Measurements from ENCODE around the gene MN1.

MN1 gene

GRCh38 chr22:27724157-27724556 is 77.4 kb downstream of the MN1 start:
- Histone ChIP-seq H3K4me3 (ENCODE audit: low read depth, low read length) (no peak overlapping the region), H3K4me1 (ENCODE audit: control insufficient read depth, insufficient read depth, low read length) (peaks cover 22% of the 10 kb centered on the region), H3K36me3 (ENCODE audit: control insufficient read depth, insufficient read depth, low read length) (no peaks in the 10 kb centered on the region), H3K27me3 (ENCODE audit: control insufficient read depth, insufficient read depth, low read length) (no peaks in the 10 kb centered on the region), H3K9ac (ENCODE audit: low read depth, low read length) (no peak overlapping the region), H3K9me3 (ENCODE audit: control insufficient read depth, insufficient read depth, low read length) (no peaks in the 10 kb centered on the region)

- H3K36me3 ChIP-seq (ENCODE audit: control insufficient read depth, insufficient read depth, low read length) = no peaks in the 10 kb centered on the region
- H3K4me3 ChIP-seq (ENCODE audit: low read depth, low read length) = no peak overlapping the region
- H3K9ac ChIP-seq (ENCODE audit: low read depth, low read length) = no peak overlapping the region
- H3K27me3 ChIP-seq (ENCODE audit: control insufficient read depth, insufficient read depth, low read length) = no peaks in the 10 kb centered on the region
- peaks cover 22% of the 10 kb centered on the region for H3K4me1 ChIP-seq (ENCODE audit: control insufficient read depth, insufficient read depth, low read length)
- H3K9me3 ChIP-seq (ENCODE audit: control insufficient read depth, insufficient read depth, low read length) = no peaks in the 10 kb centered on the region
These were observed 77.8 kb downstream of the MN1 start for GRCh38 chr22:27723708-27724107.

- peaks cover 27% of the 10 kb centered on the region for H3K4me1 ChIP-seq (ENCODE audit: control insufficient read depth, insufficient read depth, low read length)
These were observed 78.4 kb downstream of the MN1 start for GRCh38 chr22:27723158-27723557.

DNA sequence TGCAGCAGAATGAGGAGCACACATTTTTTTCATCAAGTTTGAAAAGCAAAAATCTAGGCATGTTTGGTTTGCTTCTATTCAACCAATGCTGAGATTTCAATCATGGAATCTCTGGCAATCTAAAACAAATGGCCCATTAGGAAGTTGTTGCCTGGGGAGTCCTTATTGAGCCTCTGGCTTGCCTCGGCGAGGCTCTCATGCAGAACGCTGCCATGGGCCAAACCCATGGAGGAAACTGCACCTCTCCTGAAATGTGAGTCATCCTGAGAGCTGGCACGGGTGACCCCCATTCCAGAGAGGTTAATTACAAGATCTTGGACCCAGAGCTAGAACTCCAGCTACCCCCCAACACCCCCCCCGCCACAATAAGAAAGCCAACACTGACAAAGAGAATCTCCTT is 80.7 kb downstream of the MN1 start:
- H3K9ac ChIP-seq (ENCODE audit: low read depth, low read length) = no peak overlapping the region
- H3K36me3 ChIP-seq (ENCODE audit: control insufficient read depth, insufficient read depth, low read length) = peaks cover 2% of the 10 kb centered on the region
- no peak overlapping the region for H3K4me3 ChIP-seq (ENCODE audit: low read depth, low read length)
- H3K27me3 ChIP-seq (ENCODE audit: control insufficient read depth, insufficient read depth, low read length) = no peaks in the 10 kb centered on the region
- no peaks in the 10 kb centered on the region for H3K9me3 ChIP-seq (ENCODE audit: control insufficient read depth, insufficient read depth, low read length)
- peaks cover 15% of the 10 kb centered on the region for H3K4me1 ChIP-seq (ENCODE audit: control insufficient read depth, insufficient read depth, low read length)

More at GRCh38 chr22:27723158-27723557, 78.4 kb downstream of the MN1 start:
- H3K36me3 ChIP-seq (ENCODE audit: control insufficient read depth, insufficient read depth, low read length) = peaks cover 2% of the 10 kb centered on the region
- H3K9me3 ChIP-seq (ENCODE audit: control insufficient read depth, insufficient read depth, low read length) = no peaks in the 10 kb centered on the region
- H3K4me3 ChIP-seq (ENCODE audit: low read depth, low read length) = no peak overlapping the region
- H3K27me3 ChIP-seq (ENCODE audit: control insufficient read depth, insufficient read depth, low read length) = no peaks in the 10 kb centered on the region
- no peak overlapping the region for H3K9ac ChIP-seq (ENCODE audit: low read depth, low read length)

DNA sequence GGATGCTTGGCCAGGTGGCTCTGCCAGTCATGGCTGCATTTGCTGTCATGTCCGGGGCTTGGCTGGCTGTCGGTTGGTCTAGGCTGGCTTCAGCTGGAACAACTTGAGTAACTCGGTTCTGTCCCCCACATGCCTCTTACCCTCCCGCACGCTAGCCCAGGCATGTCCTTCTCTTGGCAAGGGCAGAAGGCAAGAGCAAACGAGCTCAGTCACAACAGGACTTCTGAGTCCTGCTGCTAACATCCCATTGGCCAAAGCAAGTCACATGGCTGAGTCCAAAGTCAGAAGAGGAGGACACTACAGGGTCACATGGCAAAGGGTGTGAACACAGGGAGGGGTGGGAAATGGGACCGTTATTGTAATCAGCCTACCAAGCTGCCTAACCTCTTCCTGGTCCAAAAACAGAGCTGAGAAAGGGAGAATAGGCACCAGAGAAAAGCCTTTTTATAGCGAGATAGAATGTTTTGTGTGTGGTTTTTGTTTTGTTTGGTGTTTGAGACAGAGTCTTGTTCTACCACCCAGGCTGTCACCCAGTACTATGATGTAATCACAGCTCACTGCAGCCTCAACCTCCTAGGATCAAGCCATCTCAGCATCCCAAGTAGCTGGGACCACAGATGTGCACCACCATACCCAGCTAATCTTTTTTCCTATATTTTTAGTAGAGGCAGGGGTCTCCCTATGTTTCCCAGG is 81.9 kb downstream of the MN1 start:
- no peak overlapping the region for H3K9ac ChIP-seq (ENCODE audit: low read depth, low read length)
- no peak overlapping the region for H3K4me3 ChIP-seq (ENCODE audit: low read depth, low read length)
- H3K4me1 ChIP-seq (ENCODE audit: control insufficient read depth, insufficient read depth, low read length) = peaks cover 16% of the 10 kb centered on the region
- peaks cover 10% of the 10 kb centered on the region for H3K36me3 ChIP-seq (ENCODE audit: control insufficient read depth, insufficient read depth, low read length)
- H3K9me3 ChIP-seq (ENCODE audit: control insufficient read depth, insufficient read depth, low read length) = no peaks in the 10 kb centered on the region
- H3K27me3 ChIP-seq (ENCODE audit: control insufficient read depth, insufficient read depth, low read length) = no peaks in the 10 kb centered on the region

DNA sequence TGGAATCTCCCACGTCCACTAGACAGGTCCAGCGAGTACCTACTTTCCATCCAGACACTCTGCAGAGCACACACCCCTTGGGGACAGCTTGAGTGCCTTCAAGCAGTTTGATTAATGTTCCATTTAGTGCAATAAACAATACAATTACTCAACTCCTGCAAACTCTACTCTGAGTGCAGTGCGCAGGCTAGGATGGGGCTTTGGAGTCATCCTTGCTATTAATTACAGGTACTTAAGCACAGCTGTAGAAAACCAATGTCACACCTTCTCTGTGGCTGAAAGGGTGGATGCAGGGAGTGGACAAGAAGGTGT is 82.6 kb downstream of the MN1 start:
- Histone ChIP-seq H3K4me3 (ENCODE audit: low read depth, low read length) (no peak overlapping the region), H3K9me3 (ENCODE audit: control insufficient read depth, insufficient read depth, low read length) (no peaks in the 10 kb centered on the region), H3K9ac (ENCODE audit: low read depth, low read length) (peak overlapping the region; percentile 13), H3K27me3 (ENCODE audit: control insufficient read depth, insufficient read depth, low read length) (no peaks in the 10 kb centered on the region), H3K36me3 (ENCODE audit: control insufficient read depth, insufficient read depth, low read length) (peaks cover 11% of the 10 kb centered on the region), H3K4me1 (ENCODE audit: control insufficient read depth, insufficient read depth, low read length) (peaks cover 18% of the 10 kb centered on the region)

DNA sequence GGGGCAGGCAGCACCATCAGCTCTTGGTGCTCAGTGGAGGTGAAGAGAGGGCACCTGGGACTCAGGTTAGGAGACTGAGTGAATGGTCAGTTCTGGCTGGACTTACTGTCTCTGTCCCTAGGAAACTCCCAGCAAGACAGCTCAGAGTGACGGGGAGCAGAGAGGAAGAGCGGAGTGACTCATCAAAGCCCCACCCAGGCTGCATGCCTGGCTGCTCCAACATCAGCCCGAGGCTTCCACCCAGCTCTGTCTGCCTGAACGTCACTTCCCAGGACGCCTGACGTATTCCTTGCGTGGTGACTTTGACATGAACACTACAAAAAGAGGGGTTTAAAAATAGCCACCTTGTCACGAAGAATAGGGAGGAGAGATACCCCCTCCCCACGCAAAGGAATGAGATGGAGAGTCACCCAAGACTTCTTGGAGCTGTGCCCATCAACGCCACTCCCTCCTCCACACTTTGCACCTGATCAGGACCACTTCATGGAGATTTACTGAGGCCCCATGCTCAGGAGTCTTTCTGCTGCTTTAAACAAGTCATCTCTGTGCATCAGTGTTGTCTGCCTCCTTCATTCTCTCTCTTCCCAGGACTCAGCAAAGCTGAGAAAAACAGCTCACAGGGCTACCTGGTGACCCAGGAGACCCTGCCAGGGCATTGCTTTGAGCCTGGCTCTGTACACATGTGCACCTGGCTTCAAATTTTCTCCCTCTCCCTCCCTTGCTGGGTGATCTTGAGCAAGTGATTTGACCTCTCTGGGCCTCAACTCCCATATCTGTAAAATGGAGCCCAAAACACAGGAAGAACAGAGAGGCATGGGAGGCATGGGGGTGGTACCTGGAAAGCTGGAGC is 83.1 kb downstream of the MN1 start:
- Histone ChIP-seq H3K36me3 (ENCODE audit: control insufficient read depth, insufficient read depth, low read length) (peaks cover 11% of the 10 kb centered on the region), H3K9me3 (ENCODE audit: control insufficient read depth, insufficient read depth, low read length) (no peaks in the 10 kb centered on the region), H3K9ac (ENCODE audit: low read depth, low read length) (peak overlapping the region; percentile 13), H3K4me3 (ENCODE audit: low read depth, low read length) (no peak overlapping the region), H3K4me1 (ENCODE audit: control insufficient read depth, insufficient read depth, low read length) (peaks cover 18% of the 10 kb centered on the region), H3K27me3 (ENCODE audit: control insufficient read depth, insufficient read depth, low read length) (no peaks in the 10 kb centered on the region)

GRCh38 chr22:27717094-27717493 is 84.5 kb downstream of the MN1 start:
- Histone ChIP-seq H3K9ac (ENCODE audit: low read depth, low read length) (no peak overlapping the region), H3K4me3 (ENCODE audit: low read depth, low read length) (no peak overlapping the region), H3K9me3 (ENCODE audit: control insufficient read depth, insufficient read depth, low read length) (no peaks in the 10 kb centered on the region), H3K36me3 (ENCODE audit: control insufficient read depth, insufficient read depth, low read length) (peaks cover 16% of the 10 kb centered on the region), H3K27me3 (ENCODE audit: control insufficient read depth, insufficient read depth, low read length) (no peaks in the 10 kb centered on the region), H3K4me1 (ENCODE audit: control insufficient read depth, insufficient read depth, low read length) (peaks cover 18% of the 10 kb centered on the region)

- no peaks in the 10 kb centered on the region for H3K9me3 ChIP-seq (ENCODE audit: control insufficient read depth, insufficient read depth, low read length)
- H3K36me3 ChIP-seq (ENCODE audit: control insufficient read depth, insufficient read depth, low read length) = peaks cover 21% of the 10 kb centered on the region
- H3K4me3 ChIP-seq (ENCODE audit: low read depth, low read length) = no peak overlapping the region
- peaks cover 18% of the 10 kb centered on the region for H3K4me1 ChIP-seq (ENCODE audit: control insufficient read depth, insufficient read depth, low read length)
- no peaks in the 10 kb centered on the region for H3K27me3 ChIP-seq (ENCODE audit: control insufficient read depth, insufficient read depth, low read length)
- H3K9ac ChIP-seq (ENCODE audit: low read depth, low read length) = no peak overlapping the region
These were observed 85.5 kb downstream of the MN1 start for GRCh38 chr22:27716074-27716473.

DNA sequence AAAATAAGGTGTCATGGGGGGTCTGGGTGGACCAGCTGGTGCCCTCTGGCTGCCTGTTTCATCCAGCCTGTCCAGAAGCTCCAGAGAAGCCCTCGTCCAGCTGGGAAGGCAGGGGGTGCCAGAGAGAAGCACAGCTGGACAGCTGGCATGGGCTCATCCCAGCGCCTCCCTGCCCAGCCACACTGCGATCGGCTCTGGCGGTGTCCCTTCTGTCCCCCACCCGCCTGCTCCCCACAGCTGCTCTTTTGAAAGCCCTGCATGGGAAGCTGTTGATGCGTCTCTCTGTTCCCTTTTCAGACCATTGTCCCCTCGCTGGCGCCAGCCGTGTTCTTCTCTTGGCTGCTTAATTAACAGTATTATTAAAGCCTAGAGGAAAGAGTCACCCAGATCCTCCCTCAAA is 86.5 kb downstream of the MN1 start:
- Histone ChIP-seq H3K9ac (ENCODE audit: low read depth, low read length) (no peak overlapping the region), H3K4me1 (ENCODE audit: control insufficient read depth, insufficient read depth, low read length) (peaks cover 18% of the 10 kb centered on the region), H3K4me3 (ENCODE audit: low read depth, low read length) (no peak overlapping the region), H3K9me3 (ENCODE audit: control insufficient read depth, insufficient read depth, low read length) (no peaks in the 10 kb centered on the region), H3K36me3 (ENCODE audit: control insufficient read depth, insufficient read depth, low read length) (peaks cover 30% of the 10 kb centered on the region), H3K27me3 (ENCODE audit: control insufficient read depth, insufficient read depth, low read length) (no peaks in the 10 kb centered on the region)

GRCh38 chr22:27714068-27714467 is 87.5 kb downstream of the MN1 start:
- peaks cover 16% of the 10 kb centered on the region for H3K4me1 ChIP-seq (ENCODE audit: control insufficient read depth, insufficient read depth, low read length)
- no peaks in the 10 kb centered on the region for H3K9me3 ChIP-seq (ENCODE audit: control insufficient read depth, insufficient read depth, low read length)
- H3K36me3 ChIP-seq (ENCODE audit: control insufficient read depth, insufficient read depth, low read length) = peaks cover 33% of the 10 kb centered on the region
- H3K27me3 ChIP-seq (ENCODE audit: control insufficient read depth, insufficient read depth, low read length) = no peaks in the 10 kb centered on the region
- no peak overlapping the region for H3K4me3 ChIP-seq (ENCODE audit: low read depth, low read length)
- no peak overlapping the region for H3K9ac ChIP-seq (ENCODE audit: low read depth, low read length)

- no peaks in the 10 kb centered on the region for H3K9me3 ChIP-seq (ENCODE audit: control insufficient read depth, insufficient read depth, low read length)
- H3K36me3 ChIP-seq (ENCODE audit: control insufficient read depth, insufficient read depth, low read length) = peaks cover 37% of the 10 kb centered on the region
- peak overlapping the region; percentile 19 for H3K9ac ChIP-seq (ENCODE audit: low read depth, low read length)
- no peak overlapping the region for H3K4me3 ChIP-seq (ENCODE audit: low read depth, low read length)
- no peaks in the 10 kb centered on the region for H3K27me3 ChIP-seq (ENCODE audit: control insufficient read depth, insufficient read depth, low read length)
- peaks cover 10% of the 10 kb centered on the region for H3K4me1 ChIP-seq (ENCODE audit: control insufficient read depth, insufficient read depth, low read length)
These were observed 88.1 kb downstream of the MN1 start for GRCh38 chr22:27713461-27713860.
